ENCODE measurements around the gene TMEM132C.
"Not testable (repeated sequence)": the region's sequence is repeated elsewhere in the genome, so short reads cannot be mapped to it uniquely, and the experiment has no call there.

The TMEM132C gene

GRCh38 chr12:128267131-128267622 lies at the start of gene TMEM132C:
Gene TMEM132C, plus strand, starts transcription at chr12:128267170. Its CDS starts 233 bp downstream, at chr12:128267403.
- DNase-seq = no peak

- no peak for DNase-seq
Measured at GRCh38 chr12:128224226-128224625, 42.7 kb upstream of the TMEM132C start.

GRCh38 chr12:128228581-128228980 lies 38.4 kb upstream of the TMEM132C start:
- DNase-seq = no peak

GRCh38 chr12:128235635-128236417 lies 31.1 kb upstream of the TMEM132C start:
- DNase-seq = no peak

GRCh38 chr12:128236525-128236924 lies 30.4 kb upstream of the TMEM132C start:
- DNase-seq = no peak

- DNase-seq = no peak
Measured at GRCh38 chr12:128240745-128241144, 26.2 kb upstream of the TMEM132C start.

GRCh38 chr12:128245121-128245520 lies 21.8 kb upstream of the TMEM132C start:
- no peak for DNase-seq

GRCh38 chr12:128245905-128246304 lies 21.1 kb upstream of the TMEM132C start:
- no peak for DNase-seq

- no peak for DNase-seq
Measured at GRCh38 chr12:128250096-128250495, 16.9 kb upstream of the TMEM132C start.

GRCh38 chr12:128253829-128254228 lies 13.1 kb upstream of the TMEM132C start:
- not testable (repeated sequence) for DNase-seq

GRCh38 chr12:128258866-128259555 lies 8.0 kb upstream of the TMEM132C start:
- no peak for DNase-seq

- no peak for DNase-seq
Measured at GRCh38 chr12:128259556-128260070, 7.4 kb upstream of the TMEM132C start.

GRCh38 chr12:128261757-128262156 lies 5.2 kb upstream of the TMEM132C start:
- no peak for DNase-seq

GRCh38 chr12:128265566-128265965 lies 1.4 kb upstream of the TMEM132C start:
- DNase-seq = no peak

- DNase-seq = no peak
Measured at GRCh38 chr12:128266086-128266485, 884 bp upstream of the TMEM132C start.

- DNase-seq = no peak
Measured at GRCh38 chr12:128266541-128267130, 334 bp upstream of the TMEM132C start.

- no peak for DNase-seq
Measured at GRCh38 chr12:128267651-128268378, 845 bp downstream of the TMEM132C start.

- DNase-seq = no peak
Measured at GRCh38 chr12:128268379-128268995, 1.5 kb downstream of the TMEM132C start.

GRCh38 chr12:128269181-128269591 lies 2.2 kb downstream of the TMEM132C start:
- no peak for DNase-seq

- no peak for DNase-seq
Measured at GRCh38 chr12:128276471-128276870, 9.5 kb downstream of the TMEM132C start.

GRCh38 chr12:128286970-128287369 lies 20.0 kb downstream of the TMEM132C start:
- no peak for DNase-seq

GRCh38 chr12:128288357-128288756 lies 21.4 kb downstream of the TMEM132C start:
- DNase-seq = no peak

Measured in activated naive CD4-positive, alpha-beta T cell treated with anti-CD3 and anti-CD28 coated beads, Interleukin-2, amount 50 U/mL, for 16 hours (primary cell).